Prostate gland (tissue), 2 donors: Measurements from ENCODE around the gene VASN. TPM values are rescaled to one million over a fixed set of nuclear protein-coding genes. Genes with fewer than 3 reads are reported as not detected.
"Not testable (repeated sequence)": the region's sequence is repeated elsewhere in the genome, so short reads cannot be mapped to it uniquely, and the experiment has no call there.

Experiments used
- DNase-seq: peaks from one replicate; pipeline ENCODE4 v3.0.0-alpha.2; 2019; ENCODE audit warnings: low spot score
- H3K27ac ChIP-seq, 2 donors: fragments of 200-600 bp; sonication (generic); 2 replicates each; pipeline ENCODE4 v1.5.1; 2017 to 2019
- H3K27me3 ChIP-seq: fragments of 200-600 bp; sonication (generic); replicated peaks from 2 replicates; pipeline ENCODE4 v1.5.1; 2019; ENCODE audit not compliant: insufficient read depth
- H3K36me3 ChIP-seq, 2 donors: fragments of 200-600 bp; sonication (generic); 1 replicate in 1 of 2; 2 replicates in 1 of 2; pipeline versions ENCODE4 v1.5.1 to v1.8.1; 2017 to 2019
- H3K4me1 ChIP-seq: fragments of 200-600 bp; sonication (generic); replicated peaks from 2 replicates; pipeline ENCODE4 v1.5.1; 2019
- H3K4me3 ChIP-seq, 2 donors: fragments of 200-600 bp; sonication (generic); 2 replicates each; pipeline ENCODE4 v1.5.1; 2017 to 2019
- H3K9me3 ChIP-seq: fragments of 200-600 bp; sonication (generic); 2 replicates; pipeline ENCODE4 v1.5.1; 2017
- POLR2A ChIP-seq: fragments of 450-650 bp; IDR thresholded peaks from one replicate; pipeline ENCODE4 v1.6.1; 2016; ENCODE audit warnings: antibody characterized with exemption, mild to moderate bottlenecking
- POLR2AphosphoS5 ChIP-seq: sonication (generic); formaldehyde crosslinking; IDR thresholded peaks from one replicate; pipeline ENCODE4 v1.6.1; 2017; ENCODE audit warnings: antibody characterized with exemption
- WGBS: methylation state at CpG from one replicate; pipeline ENCODE4 v1.1.5; 2018; 5-methylcytosine and 5-hydroxymethylcytosine counted together
- intact Hi-C: fragments of 100-400 bp; cut with DNase I; formaldehyde crosslinking; loops from one replicate; pipeline ENCODE4 v1.14.2; 2022
- total RNA-seq, 2 donors: library from RNA; depleted of rRNA; stranded (reverse); fragments of >200 nt; gene quantifications; one replicate each; pipeline ENCODE4 v1.1.0, GENCODE V29; 2016
- TF ChIP-seq, protein P1 (sequence below), 4 experiments: fragments of 200-600 bp in 2 of 4; fragments of 450-650 bp in 2 of 4; sonication (generic) in 2 of 4; IDR thresholded peaks; 1 replicate in 3 of 4; 2 replicates in 1 of 4; pipeline ENCODE4 v1.5.1; 2016 to 2019; ENCODE audit warnings: antibody characterized with exemption in 4 of 4, mild to moderate bottlenecking in 2 of 4, moderate library complexity in 2 of 4

Gene VASN
- total RNA-seq, 2 donors from 2014 or later = 13.1 to 97.4 TPM

GRCh38 chr16:4333308-4333638, 38.4 kb upstream of the VASN start:
- intact Hi-C loops = loop anchor here (5.0 kb wide), 1 partner anchor 351 kb away; no protein-coding TSS in a partner anchor
- H3K9me3 ChIP-seq = no peaks in the 10 kb centered on the region
- no peaks in the 10 kb centered on the region for H3K27me3 ChIP-seq
- H3K27ac ChIP-seq = no peak overlapping the region
- no peaks in the 10 kb centered on the region for H3K36me3 ChIP-seq
- no peaks in the 10 kb centered on the region for H3K4me1 ChIP-seq
- no peak overlapping the region for H3K4me3 ChIP-seq
- DNase-seq = no peak
- WGBS = 92% methylated on average over 6 of the region's 9 CpGs
- TF ChIP-seq, protein P1, sequence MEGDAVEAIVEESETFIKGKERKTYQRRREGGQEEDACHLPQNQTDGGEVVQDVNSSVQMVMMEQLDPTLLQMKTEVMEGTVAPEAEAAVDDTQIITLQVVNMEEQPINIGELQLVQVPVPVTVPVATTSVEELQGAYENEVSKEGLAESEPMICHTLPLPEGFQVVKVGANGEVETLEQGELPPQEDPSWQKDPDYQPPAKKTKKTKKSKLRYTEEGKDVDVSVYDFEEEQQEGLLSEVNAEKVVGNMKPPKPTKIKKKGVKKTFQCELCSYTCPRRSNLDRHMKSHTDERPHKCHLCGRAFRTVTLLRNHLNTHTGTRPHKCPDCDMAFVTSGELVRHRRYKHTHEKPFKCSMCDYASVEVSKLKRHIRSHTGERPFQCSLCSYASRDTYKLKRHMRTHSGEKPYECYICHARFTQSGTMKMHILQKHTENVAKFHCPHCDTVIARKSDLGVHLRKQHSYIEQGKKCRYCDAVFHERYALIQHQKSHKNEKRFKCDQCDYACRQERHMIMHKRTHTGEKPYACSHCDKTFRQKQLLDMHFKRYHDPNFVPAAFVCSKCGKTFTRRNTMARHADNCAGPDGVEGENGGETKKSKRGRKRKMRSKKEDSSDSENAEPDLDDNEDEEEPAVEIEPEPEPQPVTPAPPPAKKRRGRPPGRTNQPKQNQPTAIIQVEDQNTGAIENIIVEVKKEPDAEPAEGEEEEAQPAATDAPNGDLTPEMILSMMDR (IDR thresholded peaks at IDR 0.05) = no peak
- no peak for TF ChIP-seq POLR2A
- TF ChIP-seq POLR2AphosphoS5 = no peak

- H3K27me3 ChIP-seq, H3K4me1 ChIP-seq, H3K27ac ChIP-seq, H3K9me3 ChIP-seq, H3K36me3 ChIP-seq, DNase-seq, H3K4me3 ChIP-seq: not testable (repeated sequence)
- intact Hi-C loops = loop anchor here (5.0 kb wide), 1 partner anchor 351 kb away; no protein-coding TSS in a partner anchor
- WGBS = 92% methylated on average over 9 of the region's 9 CpGs
Measured at GRCh38 chr16:4333714-4334113, 37.9 kb upstream of the VASN start.

DNA sequence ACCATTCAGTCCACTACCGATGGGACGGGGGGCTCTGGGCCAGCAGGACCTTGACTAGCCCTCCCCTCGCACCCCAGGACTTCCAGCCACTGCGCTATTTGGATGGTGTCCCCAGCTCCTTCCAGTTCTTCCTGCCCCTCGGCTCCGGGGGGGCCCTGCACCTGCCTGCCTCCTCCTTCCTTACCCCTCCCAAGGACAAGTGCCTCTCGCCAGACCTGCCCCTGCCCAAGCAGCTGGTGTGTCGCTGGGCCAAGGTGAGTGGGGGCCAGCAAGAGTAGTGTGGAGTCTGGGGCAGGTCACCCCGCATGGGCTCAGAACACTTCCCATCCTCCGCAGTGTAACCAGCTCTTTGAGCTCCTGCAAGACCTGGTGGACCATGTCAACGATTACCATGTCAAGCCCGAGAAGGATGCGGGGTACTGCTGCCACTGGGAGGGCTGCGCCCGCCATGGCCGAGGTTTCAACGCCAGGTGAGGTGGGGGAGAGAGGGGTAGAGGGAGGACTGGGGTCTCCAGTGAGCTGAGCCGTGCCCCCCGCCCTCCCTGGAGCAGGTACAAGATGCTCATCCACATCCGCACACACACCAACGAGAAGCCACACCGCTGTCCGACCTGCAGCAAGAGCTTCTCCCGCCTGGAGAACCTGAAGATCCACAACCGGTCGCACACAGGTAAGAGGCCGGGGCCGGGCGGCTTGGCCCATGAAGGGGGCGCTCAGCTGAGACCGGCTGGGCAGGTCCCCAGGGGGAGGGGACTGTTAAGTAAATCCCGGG, 36.7 kb upstream of the VASN start:
- DNase-seq = no peak
- no peak for TF ChIP-seq POLR2A
- TF ChIP-seq POLR2AphosphoS5 = no peak
- TF ChIP-seq, protein P1 (IDR thresholded peaks at IDR 0.05) = no peak
- Histone ChIP-seq H3K27ac (no peak overlapping the region), H3K27me3 (no peaks in the 10 kb centered on the region), H3K36me3 (no peaks in the 10 kb centered on the region), H3K4me3 (no peak overlapping the region), H3K9me3 (no peaks in the 10 kb centered on the region), H3K4me1 (no peaks in the 10 kb centered on the region)
- 75% methylated on average over 32 of the region's 32 CpGs for WGBS
- intact Hi-C loops = loop anchor here (5.0 kb wide), 1 partner anchor 353 kb away; no protein-coding TSS in a partner anchor

DNA sequence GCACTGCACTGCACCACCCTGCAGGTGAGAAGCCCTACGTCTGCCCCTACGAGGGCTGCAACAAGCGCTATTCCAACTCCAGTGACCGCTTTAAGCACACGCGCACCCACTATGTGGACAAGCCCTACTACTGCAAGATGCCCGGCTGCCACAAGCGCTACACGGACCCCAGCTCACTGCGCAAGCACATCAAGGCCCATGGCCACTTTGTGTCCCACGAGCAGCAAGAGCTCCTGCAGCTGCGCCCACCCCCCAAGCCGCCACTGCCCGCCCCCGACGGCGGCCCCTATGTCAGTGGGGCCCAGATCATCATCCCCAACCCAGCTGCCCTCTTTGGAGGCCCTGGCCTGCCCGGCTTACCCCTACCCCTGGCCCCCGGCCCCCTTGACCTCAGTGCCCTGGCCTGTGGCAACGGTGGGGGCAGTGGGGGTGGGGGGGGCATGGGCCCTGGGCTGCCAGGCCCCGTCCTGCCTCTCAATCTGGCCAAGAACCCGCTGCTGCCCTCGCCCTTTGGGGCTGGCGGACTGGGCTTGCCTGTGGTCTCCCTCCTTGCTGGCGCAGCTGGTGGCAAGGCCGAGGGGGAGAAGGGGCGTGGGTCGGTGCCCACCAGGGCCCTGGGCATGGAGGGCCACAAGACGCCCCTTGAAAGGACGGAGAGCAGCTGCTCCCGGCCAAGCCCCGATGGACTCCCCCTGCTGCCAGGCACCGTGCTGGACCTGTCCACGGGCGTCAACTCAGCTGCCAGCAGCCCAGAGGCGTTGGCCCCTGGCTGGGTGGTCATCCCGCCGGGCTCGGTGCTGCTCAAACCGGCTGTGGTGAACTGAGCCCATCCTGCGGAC, 34.7 kb upstream of the VASN start:
- intact Hi-C loops = no loop called here
- no peaks in the 10 kb centered on the region for H3K36me3 ChIP-seq

GRCh38 chr16:4337540-4338088, 34.0 kb upstream of the VASN start:
- Histone ChIP-seq H3K27me3 (no peaks in the 10 kb centered on the region), H3K4me1 (no peaks in the 10 kb centered on the region), H3K4me3 (no peak overlapping the region), H3K27ac (no peak overlapping the region), H3K36me3 (no peaks in the 10 kb centered on the region), H3K9me3 (no peaks in the 10 kb centered on the region)
- no peak for DNase-seq
- 82% methylated on average over 12 of the region's 12 CpGs for WGBS
- TF ChIP-seq POLR2A = no peak
- TF ChIP-seq, protein P1 (IDR thresholded peaks at IDR 0.05) = no peak
- intact Hi-C loops = no loop called here

More for the DNA sequence above, 34.7 kb upstream of the VASN start:
- no peaks in the 10 kb centered on the region for H3K4me1 ChIP-seq
- TF ChIP-seq, protein P1 (IDR thresholded peaks at IDR 0.05) = no peak
- TF ChIP-seq POLR2A = no peak
- no peak for TF ChIP-seq POLR2AphosphoS5
- no peak overlapping the region for H3K4me3 ChIP-seq
- H3K9me3 ChIP-seq = no peaks in the 10 kb centered on the region
- DNase-seq = no peak
- H3K27ac ChIP-seq = no peak overlapping the region
- H3K27me3 ChIP-seq = no peaks in the 10 kb centered on the region
- 88% methylated on average over 38 of the region's 41 CpGs for WGBS
